HuH-7.5 (cell line): ENCODE results near the gene PGPEP1.
"Not testable (repeated sequence)": the region's sequence is repeated elsewhere in the genome, so short reads cannot be mapped to it uniquely, and the experiment has no call there.

Source experiments
- DNase-seq: peaks from one replicate; pipeline ENCODE4 v3.0.0; 2011; ENCODE audit warnings: low spot score

The PGPEP1 gene

GRCh38 chr19:18364826-18365528 lies 24.6 kb downstream of the PGPEP1 start:
- DNase-seq, result peak; percentile 79

GRCh38 chr19:18366021-18366435 lies 25.6 kb downstream of the PGPEP1 start:
- DNase-seq, result no peak

- no peak for DNase-seq
Measured at GRCh38 chr19:18368504-18369222, 28.3 kb downstream of the PGPEP1 start.

- no peak for DNase-seq
Measured at GRCh38 chr19:18373407-18373891, 33.1 kb downstream of the PGPEP1 start.

- peak; percentile 77 for DNase-seq
Measured at GRCh38 chr19:18373892-18374629, 33.7 kb downstream of the PGPEP1 start.

- peak; percentile 9 for DNase-seq
Measured at GRCh38 chr19:18377026-18377425, 36.6 kb downstream of the PGPEP1 start.

- peak; percentile 85 for DNase-seq
Measured at GRCh38 chr19:18379803-18380747, 39.7 kb downstream of the PGPEP1 start.

GRCh38 chr19:18380843-18381242 lies 40.4 kb downstream of the PGPEP1 start:
- DNase-seq, result no peak

GRCh38 chr19:18383622-18384021 lies 43.2 kb downstream of the PGPEP1 start:
- not testable (repeated sequence) for DNase-seq

- no peak for DNase-seq
Measured at GRCh38 chr19:18384775-18385174, 44.4 kb downstream of the PGPEP1 start.

- DNase-seq, result no peak
Measured at GRCh38 chr19:18385359-18385674, 44.9 kb downstream of the PGPEP1 start.

GRCh38 chr19:18385675-18386542 lies 45.5 kb downstream of the PGPEP1 start, which contains the start of gene GDF15:
Gene GDF15, plus strand, starts transcription at chr19:18386158. Its CDS starts 32 bp downstream, at chr19:18386190.
- DNase-seq, result peak; percentile 98

- peak; percentile 53 for DNase-seq
Measured at GRCh38 chr19:18386543-18387271, 46.3 kb downstream of the PGPEP1 start.

GRCh38 chr19:18388100-18388959 lies 47.9 kb downstream of the PGPEP1 start:
- DNase-seq, result peak; percentile 57

GRCh38 chr19:18388960-18389725 lies 48.7 kb downstream of the PGPEP1 start:
- no peak for DNase-seq

- DNase-seq, result no peak
Measured at GRCh38 chr19:18389726-18390064, 49.3 kb downstream of the PGPEP1 start.

GRCh38 chr19:18390065-18390907 lies 49.9 kb downstream of the PGPEP1 start:
- DNase-seq, result no peak
